ENCODE measurements around the gene RPS6KA2.

Gene RPS6KA2

DNA sequence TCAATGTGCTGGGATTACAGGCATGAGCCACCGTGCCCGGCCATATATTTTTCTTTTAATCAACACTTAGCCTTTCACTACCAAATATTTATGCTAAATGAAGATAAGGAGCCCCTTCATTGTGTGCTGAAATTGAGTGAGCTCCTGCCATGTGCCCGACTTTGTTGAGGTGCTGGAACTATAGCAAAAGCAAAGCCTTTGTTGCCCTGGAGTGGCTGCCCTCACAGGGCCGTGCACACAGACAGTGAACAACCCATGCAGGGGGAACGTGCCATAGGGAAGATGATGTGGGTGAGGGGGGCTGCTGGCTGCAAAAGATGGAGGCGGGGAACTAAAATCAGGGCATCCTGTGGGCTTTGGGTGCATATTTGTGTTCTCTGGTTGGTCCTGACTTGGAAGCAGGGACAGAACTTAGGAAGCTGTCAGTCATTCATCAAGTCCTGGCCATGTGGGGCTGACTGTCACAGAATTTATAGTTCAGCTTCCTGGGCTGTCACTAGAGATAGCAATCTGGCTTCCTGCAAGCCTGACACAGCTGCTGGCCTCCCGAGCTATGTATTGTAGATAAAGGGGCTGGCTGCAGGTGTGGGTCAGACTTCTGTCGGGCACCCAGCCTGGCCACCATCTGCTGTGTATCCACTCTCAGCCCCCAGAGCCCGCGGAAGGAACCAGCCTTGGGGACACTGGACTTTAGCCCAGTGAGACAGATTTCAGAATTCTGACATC, 187.5 kb downstream of the RPS6KA2 start:
- no peak for ATAC-seq

GRCh38 chr6:166438211-166438861, 188.7 kb downstream of the RPS6KA2 start:
- ATAC-seq, result no peak

- no peak for ATAC-seq
These were observed 189.4 kb downstream of the RPS6KA2 start for GRCh38 chr6:166437661-166438060.

GRCh38 chr6:166436195-166437139, 190.6 kb downstream of the RPS6KA2 start:
- ATAC-seq, result no peak

DNA sequence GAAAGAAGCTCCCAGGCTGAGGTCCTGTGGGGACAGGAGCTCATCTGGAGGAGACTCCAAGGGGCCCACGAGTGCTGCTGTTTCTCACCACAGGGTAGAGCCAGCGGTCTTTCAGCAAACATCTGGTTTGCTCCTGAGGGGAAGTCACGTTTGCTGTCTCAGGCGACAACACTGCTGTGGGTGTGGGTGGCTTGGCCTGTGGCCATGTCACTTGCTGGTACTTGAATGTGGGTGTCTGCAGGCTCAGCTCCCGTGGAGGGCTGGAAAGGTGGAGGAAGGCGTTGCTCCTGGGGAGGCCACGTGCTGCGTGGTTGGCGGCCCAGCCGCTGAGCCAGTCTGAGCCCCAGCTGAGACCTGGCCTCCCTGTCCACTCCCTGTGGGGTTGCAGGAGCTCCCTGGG, 191.5 kb downstream of the RPS6KA2 start:
- peak; percentile 6 to 17 for ATAC-seq

DNA sequence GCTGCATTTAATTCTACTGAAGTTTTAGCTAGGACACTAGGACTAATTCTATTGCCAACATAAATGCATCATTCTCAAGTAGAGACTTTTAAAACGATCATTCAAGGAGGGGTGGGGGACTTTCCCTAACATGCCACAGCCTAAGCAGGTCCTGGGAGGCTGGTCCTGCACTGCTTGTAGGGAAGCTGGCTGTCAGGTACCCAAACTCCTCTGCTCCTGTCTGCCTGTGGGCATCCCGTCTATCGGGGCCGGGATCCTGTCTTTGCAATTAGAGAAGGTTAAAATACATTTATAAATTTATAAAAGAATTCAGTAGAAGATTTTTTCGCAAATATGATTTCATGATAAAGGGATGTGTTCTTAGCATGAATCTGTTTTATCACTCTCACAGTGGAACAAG, 192.7 kb downstream of the RPS6KA2 start:
- ATAC-seq, result no peak

GRCh38 chr6:166433096-166433495, 194.0 kb downstream of the RPS6KA2 start:
- ATAC-seq, result no peak

- ATAC-seq, result no peak
These were observed 196.8 kb downstream of the RPS6KA2 start for GRCh38 chr6:166430269-166430668.

GRCh38 chr6:166424431-166424830, 202.6 kb downstream of the RPS6KA2 start:
- no peak for ATAC-seq

DNA sequence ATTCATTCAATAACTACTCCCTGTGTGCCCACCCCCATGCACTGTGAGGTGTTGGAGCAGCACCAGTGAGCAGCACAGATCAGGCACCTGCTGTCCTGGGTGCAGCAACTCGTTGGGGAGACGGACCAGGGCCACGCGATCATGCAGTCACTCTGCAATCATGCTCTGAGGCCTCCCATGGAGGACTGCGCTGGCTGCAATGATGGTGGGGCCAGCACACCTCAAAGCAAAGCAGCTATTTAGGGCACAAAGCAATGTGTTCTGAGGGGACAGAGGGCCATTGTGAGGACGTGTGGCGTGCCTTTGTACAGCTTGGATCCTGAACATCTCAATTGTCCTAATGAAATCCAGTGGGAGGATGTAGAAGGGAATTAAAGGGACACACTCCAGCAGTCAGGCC, 203.3 kb downstream of the RPS6KA2 start:
- no peak for ATAC-seq

DNA sequence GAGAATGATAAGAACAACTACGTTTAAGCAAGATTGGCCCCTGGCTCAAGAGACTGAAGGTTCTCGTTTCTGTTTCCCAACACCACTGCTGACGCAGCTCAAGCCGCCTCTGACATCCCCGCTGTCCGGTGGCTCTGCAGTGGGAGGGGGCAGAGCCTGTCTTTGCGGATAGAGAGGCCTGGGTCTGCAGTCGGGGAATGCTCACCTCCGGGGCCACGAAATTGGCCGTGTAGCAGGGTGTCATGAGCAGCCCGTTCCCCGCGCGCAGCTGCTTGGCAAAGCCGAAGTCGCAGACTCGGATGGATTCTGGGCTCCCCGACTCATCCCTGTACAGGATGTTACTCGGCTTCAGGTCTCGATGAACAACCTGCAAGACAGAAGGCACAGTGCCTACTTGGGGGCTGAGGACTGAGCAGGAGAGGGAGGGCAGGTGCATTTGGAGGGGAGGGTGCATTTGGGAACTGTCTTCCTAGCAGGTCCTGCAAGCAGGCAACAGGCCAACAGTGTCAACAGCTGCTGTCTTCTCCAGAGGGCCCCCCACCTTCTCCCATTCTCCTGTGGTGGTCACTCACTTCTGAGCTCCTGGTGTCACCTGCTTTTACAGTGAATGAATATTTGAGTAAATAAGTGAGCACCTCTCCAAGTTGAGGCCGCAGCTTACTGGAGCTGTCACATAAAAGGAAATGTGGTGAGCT, 203.9 kb downstream of the RPS6KA2 start:
- ATAC-seq, result no peak

DNA sequence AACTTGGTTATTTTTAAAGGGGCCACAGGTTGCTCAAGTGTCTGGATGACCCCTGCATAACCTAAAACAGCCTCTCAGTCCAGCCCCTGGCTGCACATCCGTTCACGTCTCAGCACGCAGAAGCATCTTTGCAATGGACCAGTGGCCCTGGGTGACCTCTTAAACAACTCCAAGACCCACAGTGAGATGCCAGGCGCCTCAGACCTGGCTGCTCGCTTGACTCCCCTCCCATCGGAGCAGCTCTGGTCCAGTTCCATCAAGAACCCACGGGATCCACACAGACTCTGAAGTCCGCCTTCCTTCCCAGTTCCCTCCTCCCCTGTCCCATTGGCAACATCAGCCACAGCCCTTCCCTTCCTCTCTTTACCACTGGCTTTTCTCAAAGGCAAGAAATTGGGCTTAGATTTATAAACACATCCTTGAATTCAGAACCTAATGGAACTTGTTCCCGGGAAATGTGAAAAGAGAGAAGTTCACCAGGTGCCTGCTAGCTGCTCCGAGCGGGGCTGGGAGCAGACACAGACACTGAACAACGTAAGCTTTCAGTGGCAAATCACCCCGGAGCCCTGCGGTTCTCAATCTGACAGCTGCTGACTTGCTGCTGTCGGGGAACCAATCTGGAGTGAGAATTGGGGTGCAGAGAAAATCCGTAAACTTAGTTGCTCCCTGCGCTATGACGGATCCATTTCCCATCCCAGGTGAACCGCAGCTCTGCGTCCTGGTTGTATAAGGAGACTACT, 204.7 kb downstream of the RPS6KA2 start:
- no peak for ATAC-seq

- ATAC-seq, result no peak
These were observed 206.7 kb downstream of the RPS6KA2 start for GRCh38 chr6:166420351-166420750.

GRCh38 chr6:166419717-166420116, 207.3 kb downstream of the RPS6KA2 start:
- ATAC-seq, result no peak

DNA sequence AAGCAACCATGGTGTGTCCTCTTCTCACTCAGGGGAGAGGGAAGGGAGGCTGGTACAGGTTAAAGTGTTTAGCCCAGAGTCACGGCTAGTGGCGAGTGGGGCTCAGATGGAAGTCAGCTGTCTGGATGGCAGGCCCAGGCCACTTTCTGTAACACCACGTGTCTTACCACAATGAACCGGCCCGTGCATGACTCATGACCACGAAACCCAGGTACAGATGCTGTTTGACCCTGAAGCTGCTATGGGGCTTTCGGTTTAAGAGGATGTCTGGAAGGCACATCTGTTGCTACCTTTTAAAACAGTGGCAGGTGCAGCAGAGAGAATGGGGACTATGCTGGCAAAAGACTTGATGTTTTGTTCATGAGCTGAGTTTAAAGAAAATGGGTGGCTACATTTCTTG, 207.8 kb downstream of the RPS6KA2 start:
- peak; percentile 72 to 77 for ATAC-seq

- ATAC-seq, result no peak
These were observed 208.3 kb downstream of the RPS6KA2 start for GRCh38 chr6:166418691-166419143.

GRCh38 chr6:166417285-166417691, 209.8 kb downstream of the RPS6KA2 start:
- ATAC-seq, result peak; percentile 90 to 93

- no peak for ATAC-seq
These were observed 211.2 kb downstream of the RPS6KA2 start for GRCh38 chr6:166415833-166416347.

- ATAC-seq, result no peak
These were observed 211.7 kb downstream of the RPS6KA2 start for GRCh38 chr6:166415306-166415705.

DNA sequence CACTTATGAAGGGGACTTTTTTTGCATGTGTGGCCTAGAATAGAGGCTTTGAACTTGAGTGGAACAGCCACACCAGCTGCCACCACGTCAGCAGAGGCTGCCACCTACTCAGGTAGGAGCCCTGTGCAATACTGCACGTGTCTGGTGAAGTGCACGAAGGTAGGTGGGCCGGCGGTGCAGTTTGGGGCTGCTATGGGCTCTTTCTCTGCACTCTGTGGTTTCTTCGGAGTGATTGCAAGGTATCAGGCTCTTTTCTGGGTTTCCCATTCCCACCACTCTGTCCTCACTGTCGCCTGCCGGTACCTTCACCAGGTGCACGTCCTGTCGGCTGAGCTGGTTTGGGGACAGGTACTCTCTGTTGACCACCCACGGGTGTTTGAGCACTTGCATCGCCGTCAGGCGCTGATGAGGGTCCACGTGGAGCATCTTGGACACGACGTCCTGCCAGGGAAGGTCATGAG, 213.5 kb downstream of the RPS6KA2 start:
- ATAC-seq, result no peak

- no peak for ATAC-seq
These were observed 214.1 kb downstream of the RPS6KA2 start for GRCh38 chr6:166412911-166413384.

Measured in activated CD4-positive, CD25-positive, alpha-beta regulatory T cell treated with anti-CD3 and anti-CD28 coated beads, Interleukin-2, amount 50 U/mL, for 24 hours (primary cell).